ENCODE measurements around the gene RUBCNL. TPM values are rescaled to one million over a fixed set of nuclear protein-coding genes. Genes with fewer than 3 reads are reported as not detected.

The RUBCNL gene
- total and polyA plus RNA-seq, 2 of the 4 experiments (the other 2 are of a cell fraction) = 0.03 TPM; not detected in 1

DNA sequence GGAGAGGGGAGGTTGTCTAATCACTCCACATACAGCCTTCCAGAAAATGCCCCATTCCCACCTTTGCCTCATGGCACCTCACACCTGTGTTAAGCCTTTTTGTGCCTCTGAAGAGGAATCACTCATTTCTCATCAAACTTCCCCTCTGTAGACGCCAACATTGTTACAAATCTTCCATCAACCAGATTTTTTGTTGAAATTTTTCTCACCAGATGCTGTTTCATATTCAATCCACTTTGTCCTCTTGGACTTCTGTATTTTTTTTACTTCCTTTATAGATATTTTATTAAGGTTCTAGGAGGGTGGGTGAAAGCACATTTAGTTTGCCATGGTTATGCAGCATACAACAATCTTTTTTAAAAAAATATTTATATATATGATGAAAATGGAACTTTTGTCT is 74.0 kb downstream of the RUBCNL start:
- Histone ChIP-seq H4K20me1 (ENCODE audit: insufficient read depth, low read length) (no peaks in the 10 kb centered on the region), H3K27me3 (ENCODE audit: control insufficient read depth, insufficient read depth, low read length) (no peaks in the 10 kb centered on the region), H3K56ac (ENCODE audit: extremely low read depth, insufficient read depth, low read length) (no peak overlapping the region), H3K4me2 (ENCODE audit: low read depth, low read length) (no peak overlapping the region), H2BK5ac (ENCODE audit: low read depth, low read length, poor library complexity, severe bottlenecking) (no peak overlapping the region), H4K5ac (ENCODE audit: low read depth, low read length) (no peak overlapping the region), H2BK120ac (ENCODE audit: low read depth, low read length) (no peak overlapping the region), H3K4me3 (ENCODE audit: insufficient read depth, low read depth, low read length) (no peak overlapping the region), H2AK5ac (ENCODE audit: low read depth, low read length) (no peak overlapping the region), H2AK9ac (replicated peaks; ENCODE audit: low read depth, low read length, poor library complexity) (no peak overlapping the region), H3K4ac (ENCODE audit: low read depth, low read length) (no peak overlapping the region), H3K14ac (replicated peaks; ENCODE audit: low read depth, low read length) (no peak overlapping the region), H2BK15ac (ENCODE audit: low read depth, low read length) (no peak overlapping the region), H4K91ac (ENCODE audit: insufficient read depth, low read depth, low read length) (no peak overlapping the region), H2BK20ac (ENCODE audit: low read depth, low read length) (no peak overlapping the region), H3K79me1 (ENCODE audit: low read depth in 1 of 2, low read length in 2 of 2) (no peaks in the 10 kb centered on the region), H3K18ac (ENCODE audit: low read depth, low read length) (no peak overlapping the region), H2AFZ (replicated peaks; ENCODE audit: low read length, poor library complexity) (no peak overlapping the region), H3K9me1 (ENCODE audit: insufficient read depth, low read length) (no peaks in the 10 kb centered on the region), H3K23ac (ENCODE audit: low read depth, low read length) (no peak overlapping the region), H3K4me1 (ENCODE audit: control insufficient read depth, insufficient read depth, low read length) (no peaks in the 10 kb centered on the region), H3K9ac (ENCODE audit: low read depth, low read length) (no peak overlapping the region), H3K27ac (ENCODE audit: insufficient read depth, low read length) (no peak overlapping the region), H3K9me3 (ENCODE audit: control insufficient read depth, insufficient read depth, low read length) (no peaks in the 10 kb centered on the region), H4K8ac (ENCODE audit: low read depth in 2 of 2, low read length in 2 of 2) (no peak overlapping the region), H3K36me3 (ENCODE audit: control insufficient read depth, insufficient read depth, low read length) (no peaks in the 10 kb centered on the region)
- dilution Hi-C loops (cut with HindIII; ENCODE audit: low sequenced_read_pairs, unreplicated experiment) = no loop called here
- intact Hi-C loops (cut with micrococcal nuclease) = no loop called here
- ChIA-PET POLR2A (ENCODE audit: unreplicated experiment) (no interaction called here), CTCF (no interaction called here)
- no peak for ATAC-seq (ENCODE audit: low read depth)
- TF ChIP-seq CEBPB (IDR thresholded peaks at IDR 0.05; ENCODE audit: low read depth, low read length) (no peak), CHD1 (IDR thresholded peaks at IDR 0.05; ENCODE audit: low read depth, low read length) (no peak), BHLHE40 (IDR thresholded peaks at IDR 0.05; ENCODE audit: low read depth, low read length) (no peak), MAZ (IDR thresholded peaks at IDR 0.05; ENCODE audit: borderline replicate concordance, low read depth, low read length) (no peak)
- TF ChIP-seq, protein P1, sequence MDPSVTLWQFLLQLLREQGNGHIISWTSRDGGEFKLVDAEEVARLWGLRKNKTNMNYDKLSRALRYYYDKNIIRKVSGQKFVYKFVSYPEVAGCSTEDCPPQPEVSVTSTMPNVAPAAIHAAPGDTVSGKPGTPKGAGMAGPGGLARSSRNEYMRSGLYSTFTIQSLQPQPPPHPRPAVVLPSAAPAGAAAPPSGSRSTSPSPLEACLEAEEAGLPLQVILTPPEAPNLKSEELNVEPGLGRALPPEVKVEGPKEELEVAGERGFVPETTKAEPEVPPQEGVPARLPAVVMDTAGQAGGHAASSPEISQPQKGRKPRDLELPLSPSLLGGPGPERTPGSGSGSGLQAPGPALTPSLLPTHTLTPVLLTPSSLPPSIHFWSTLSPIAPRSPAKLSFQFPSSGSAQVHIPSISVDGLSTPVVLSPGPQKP (IDR thresholded peaks at IDR 0.05; ENCODE audit: borderline replicate concordance, low read depth, low read length) = no peak
- WGBS, 2 experiments (ENCODE audit: extremely low coverage in 2 of 2, insufficient read length in 1 of 2) = no CpG with 5 or more reads among the region's 1 CpG
- no TSS peak for BruUV-seq (replicated peaks)
- DNase-seq = no peak
- in situ Hi-C loops (cut with MboI; ENCODE audit: low sequenced_read_pairs) = no loop called here

All from IMR-90 (cell line).